ENCODE results near the gene KRT74.

DNA sequence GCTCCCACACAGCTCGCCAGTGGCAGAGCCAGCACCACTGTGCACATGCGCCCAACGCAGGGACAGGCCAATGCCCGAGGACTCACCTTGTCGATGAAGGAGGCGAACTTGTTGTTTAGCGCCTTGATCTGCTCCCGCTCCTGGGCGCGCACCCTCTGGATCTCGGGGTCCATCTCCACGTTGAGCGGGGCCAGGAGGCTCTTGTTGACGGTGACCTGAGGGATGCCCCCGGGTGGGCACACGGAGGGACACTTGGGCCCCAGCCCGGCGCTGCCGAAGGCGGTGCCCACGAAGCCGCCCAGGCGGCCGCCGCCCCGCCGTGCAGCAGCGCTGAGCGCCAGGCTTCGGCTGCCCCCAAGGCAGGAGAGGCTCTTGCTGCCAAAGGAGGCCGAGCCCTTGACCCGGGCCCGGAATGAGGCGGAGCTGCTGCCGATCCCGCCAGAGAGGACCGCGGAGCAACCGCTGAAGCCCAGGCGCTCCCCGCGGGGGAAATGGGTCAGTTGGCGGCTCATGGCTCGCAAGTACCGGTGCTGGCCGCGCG lies 27.4 kb upstream of the KRT74 start, which contains the start of gene KRT72:
- TF ChIP-seq, protein P1, sequence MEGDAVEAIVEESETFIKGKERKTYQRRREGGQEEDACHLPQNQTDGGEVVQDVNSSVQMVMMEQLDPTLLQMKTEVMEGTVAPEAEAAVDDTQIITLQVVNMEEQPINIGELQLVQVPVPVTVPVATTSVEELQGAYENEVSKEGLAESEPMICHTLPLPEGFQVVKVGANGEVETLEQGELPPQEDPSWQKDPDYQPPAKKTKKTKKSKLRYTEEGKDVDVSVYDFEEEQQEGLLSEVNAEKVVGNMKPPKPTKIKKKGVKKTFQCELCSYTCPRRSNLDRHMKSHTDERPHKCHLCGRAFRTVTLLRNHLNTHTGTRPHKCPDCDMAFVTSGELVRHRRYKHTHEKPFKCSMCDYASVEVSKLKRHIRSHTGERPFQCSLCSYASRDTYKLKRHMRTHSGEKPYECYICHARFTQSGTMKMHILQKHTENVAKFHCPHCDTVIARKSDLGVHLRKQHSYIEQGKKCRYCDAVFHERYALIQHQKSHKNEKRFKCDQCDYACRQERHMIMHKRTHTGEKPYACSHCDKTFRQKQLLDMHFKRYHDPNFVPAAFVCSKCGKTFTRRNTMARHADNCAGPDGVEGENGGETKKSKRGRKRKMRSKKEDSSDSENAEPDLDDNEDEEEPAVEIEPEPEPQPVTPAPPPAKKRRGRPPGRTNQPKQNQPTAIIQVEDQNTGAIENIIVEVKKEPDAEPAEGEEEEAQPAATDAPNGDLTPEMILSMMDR (IDR thresholded peaks at IDR 0.05): no peak
- no peak for TF ChIP-seq ZFX (IDR thresholded peaks at IDR 0.05; ENCODE audit: borderline replicate concordance)

Measured in 22Rv1 (cell line).